ENCODE data around the gene NAV2.

- TF ChIP-seq CTCF (IDR thresholded peaks at IDR 0.05) (no peak), POLR2AphosphoS5 (IDR thresholded peaks at IDR 0.05; ENCODE audit: low read depth, low read length) (no peak), TCF7L2 (IDR thresholded peaks at IDR 0.05; ENCODE audit: low read depth, low read length) (no peak), SIN3A (IDR thresholded peaks at IDR 0.05; ENCODE audit: borderline replicate concordance, insufficient read depth, low read depth, low read length) (no peak)
- TF ChIP-seq, protein P1, sequence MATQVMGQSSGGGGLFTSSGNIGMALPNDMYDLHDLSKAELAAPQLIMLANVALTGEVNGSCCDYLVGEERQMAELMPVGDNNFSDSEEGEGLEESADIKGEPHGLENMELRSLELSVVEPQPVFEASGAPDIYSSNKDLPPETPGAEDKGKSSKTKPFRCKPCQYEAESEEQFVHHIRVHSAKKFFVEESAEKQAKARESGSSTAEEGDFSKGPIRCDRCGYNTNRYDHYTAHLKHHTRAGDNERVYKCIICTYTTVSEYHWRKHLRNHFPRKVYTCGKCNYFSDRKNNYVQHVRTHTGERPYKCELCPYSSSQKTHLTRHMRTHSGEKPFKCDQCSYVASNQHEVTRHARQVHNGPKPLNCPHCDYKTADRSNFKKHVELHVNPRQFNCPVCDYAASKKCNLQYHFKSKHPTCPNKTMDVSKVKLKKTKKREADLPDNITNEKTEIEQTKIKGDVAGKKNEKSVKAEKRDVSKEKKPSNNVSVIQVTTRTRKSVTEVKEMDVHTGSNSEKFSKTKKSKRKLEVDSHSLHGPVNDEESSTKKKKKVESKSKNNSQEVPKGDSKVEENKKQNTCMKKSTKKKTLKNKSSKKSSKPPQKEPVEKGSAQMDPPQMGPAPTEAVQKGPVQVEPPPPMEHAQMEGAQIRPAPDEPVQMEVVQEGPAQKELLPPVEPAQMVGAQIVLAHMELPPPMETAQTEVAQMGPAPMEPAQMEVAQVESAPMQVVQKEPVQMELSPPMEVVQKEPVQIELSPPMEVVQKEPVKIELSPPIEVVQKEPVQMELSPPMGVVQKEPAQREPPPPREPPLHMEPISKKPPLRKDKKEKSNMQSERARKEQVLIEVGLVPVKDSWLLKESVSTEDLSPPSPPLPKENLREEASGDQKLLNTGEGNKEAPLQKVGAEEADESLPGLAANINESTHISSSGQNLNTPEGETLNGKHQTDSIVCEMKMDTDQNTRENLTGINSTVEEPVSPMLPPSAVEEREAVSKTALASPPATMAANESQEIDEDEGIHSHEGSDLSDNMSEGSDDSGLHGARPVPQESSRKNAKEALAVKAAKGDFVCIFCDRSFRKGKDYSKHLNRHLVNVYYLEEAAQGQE (IDR thresholded peaks at IDR 0.05; ENCODE audit: insufficient read depth in 1 of 2, low read depth in 2 of 2, low read length in 1 of 2), result no peak
Measured at GRCh38 chr11:20002312-20003216, 289.9 kb downstream of the NAV2 start.
